Tibial artery (tissue), 4 donors: ENCODE data around the gene ATP5PD.

Source experiments
- DNase-seq, 2 donors: peaks; one replicate each; pipeline ENCODE4 v3.0.0-alpha.2; 2019
- H3K27ac ChIP-seq, 2 donors: fragments of 200-600 bp; sonication (generic) in 1 of 2; 1 replicate in 1 of 2; 2 replicates in 1 of 2; pipeline ENCODE4 v1.5.1; 2018 to 2019; ENCODE audit warnings: mild to moderate bottlenecking in 1 of 2
- H3K27me3 ChIP-seq, 2 donors: fragments of 200-600 bp; sonication (generic) in 1 of 2; one replicate each; pipeline versions ENCODE4 v1.5.1 to v1.6.0; 2016 to 2019
- H3K36me3 ChIP-seq, 3 donors: fragments of 200-600 bp; sonication (generic) in 2 of 3; one replicate each; pipeline ENCODE4 v1.5.1; 2016 to 2019; ENCODE audit warnings: mild to moderate bottlenecking in 2 of 3
- H3K4me1 ChIP-seq, 4 donors: fragments of 200-600 bp; sonication (generic) in 2 of 4; 1 replicate in 3 of 4; 2 replicates in 1 of 4; pipeline ENCODE4 v1.5.1; 2016 to 2019
- H3K4me3 ChIP-seq, 2 donors: fragments of 200-600 bp; sonication (generic) in 1 of 2; 1 replicate in 1 of 2; 2 replicates in 1 of 2; pipeline ENCODE4 v1.5.1; 2018 to 2019; ENCODE audit warnings: mild to moderate bottlenecking in 2 of 2
- H3K9me3 ChIP-seq, 3 donors: fragments of 200-600 bp; sonication (generic) in 1 of 3; one replicate each; pipeline ENCODE4 v1.5.1; 2016 to 2019
- CTCF ChIP-seq, 2 experiments: fragments of 200-600 bp in 1 of 2; fragments of 450-650 bp in 1 of 2; IDR thresholded peaks; one replicate each; pipeline ENCODE4 v1.5.1; 2017 to 2019; ENCODE audit warnings: antibody characterized with exemption in 2 of 2, mild to moderate bottlenecking in 1 of 2, moderate library complexity in 1 of 2
- intact Hi-C: fragments of 100-400 bp; cut with DNase I; formaldehyde crosslinking; loops from one replicate; pipeline ENCODE4 v1.15.0; 2023; ENCODE audit warnings: low total_unique reads

The ATP5PD gene

DNA sequence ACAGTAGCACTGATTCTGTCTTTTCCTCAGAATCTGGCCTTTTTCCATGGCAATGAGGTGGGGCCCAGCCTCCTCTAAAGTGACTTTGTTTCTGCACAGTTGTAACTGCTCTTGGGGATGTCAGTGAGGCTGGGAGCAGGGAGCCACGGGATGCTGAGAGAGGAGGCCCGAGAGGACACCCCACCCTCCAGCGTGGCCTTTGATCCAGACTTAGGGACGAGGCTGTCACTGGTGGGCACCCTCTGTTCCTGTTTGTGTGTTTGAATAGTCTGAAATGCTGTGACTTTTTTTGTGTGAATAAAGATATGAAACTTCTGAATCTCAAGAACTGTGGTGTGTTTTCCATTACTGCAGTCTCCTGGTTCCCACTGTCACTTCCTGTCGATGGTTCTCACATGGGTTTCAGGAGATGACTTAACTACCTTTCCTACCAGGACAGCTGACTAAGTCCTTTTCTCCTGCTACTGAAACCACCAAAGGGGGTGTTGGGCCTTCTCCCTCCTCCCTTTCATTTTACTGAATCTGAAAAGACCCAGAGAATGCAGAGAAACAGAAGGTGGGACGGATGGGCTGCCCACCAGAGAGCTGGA is 18.9 kb upstream of the ATP5PD start:
- TF ChIP-seq CTCF (IDR thresholded peaks at IDR 0.05): no peak

DNA sequence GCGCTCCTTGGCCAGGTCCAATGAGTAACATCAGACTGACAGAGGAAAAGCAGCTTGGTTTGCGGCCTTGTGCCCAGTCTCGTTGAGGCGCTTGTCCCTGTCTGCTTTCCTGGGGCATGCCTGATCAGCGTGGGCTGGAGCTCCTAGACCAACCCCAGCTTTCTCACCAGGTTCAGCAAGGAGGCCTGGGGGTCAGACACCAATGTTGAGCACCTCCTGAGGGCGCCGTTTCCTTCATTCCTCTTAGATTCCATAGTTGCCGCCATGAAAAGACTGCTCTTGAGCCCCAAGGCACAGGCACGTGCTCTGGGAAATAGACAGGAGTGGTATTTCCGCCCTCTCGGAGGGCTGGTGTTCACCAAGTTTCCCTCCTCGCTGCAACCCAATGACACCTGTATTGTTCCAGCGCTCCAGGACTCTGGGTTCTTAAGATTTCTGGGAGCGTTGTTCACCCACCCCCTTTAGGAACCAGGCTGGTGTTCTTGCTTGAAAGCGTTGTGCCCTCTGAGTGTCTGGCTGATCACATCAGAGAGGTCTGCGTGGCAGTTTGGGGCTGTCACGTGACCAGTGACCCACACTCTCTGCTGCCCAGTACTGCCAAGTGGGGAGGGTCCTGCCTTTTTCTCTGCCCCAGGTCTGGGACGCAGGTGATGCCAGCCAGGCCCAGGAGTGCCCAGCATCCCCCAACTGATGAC is 18.2 kb upstream of the ATP5PD start:
- Histone ChIP-seq H3K27me3 (no peaks in the 10 kb centered on the region), H3K9me3 (no peaks in the 10 kb centered on the region), H3K4me3 (no peak overlapping the region), H3K36me3 (peaks cover 19 to 59% (median 46%) of the 10 kb centered on the region in 3 donors), H3K27ac (no peak overlapping the region), H3K4me1 (peaks cover 0 to 5% (median under 1%) of the 10 kb centered on the region in 4 donors)
- TF ChIP-seq CTCF (IDR thresholded peaks at IDR 0.05): no peak
- DNase-seq: no peak
- intact Hi-C loops: no loop called here

More for the DNA sequence above, 18.9 kb upstream of the ATP5PD start:
- H3K4me3 ChIP-seq: no peak overlapping the region
- H3K36me3 ChIP-seq: peaks cover 19 to 53% (median 41%) of the 10 kb centered on the region in 3 donors
- H3K27me3 ChIP-seq: no peaks in the 10 kb centered on the region
- H3K4me1 ChIP-seq: no peaks in the 10 kb centered on the region
- no peak overlapping the region for H3K27ac ChIP-seq
- DNase-seq: no peak
- H3K9me3 ChIP-seq: no peaks in the 10 kb centered on the region
- intact Hi-C loops: no loop called here

DNA sequence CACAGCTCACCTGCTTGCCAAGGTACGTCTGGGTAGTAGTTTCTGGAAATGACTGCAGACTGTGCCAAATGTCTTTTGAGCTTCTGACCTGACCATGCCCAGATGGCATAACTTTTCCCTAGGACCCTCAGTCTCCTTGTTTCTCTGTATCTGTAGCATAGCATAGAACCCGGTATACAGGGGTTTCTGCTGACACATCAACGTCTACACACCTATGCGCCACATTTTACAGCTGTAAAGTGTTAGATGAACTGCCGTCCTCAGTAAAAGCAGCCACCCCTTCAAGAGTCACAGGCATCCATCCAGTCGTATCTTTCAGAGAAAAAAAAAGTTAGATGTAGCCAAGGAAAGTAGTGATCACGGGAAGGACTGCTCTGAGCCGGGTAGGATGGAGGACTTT is 17.7 kb upstream of the ATP5PD start:
- Histone ChIP-seq H3K9me3 (no peaks in the 10 kb centered on the region), H3K27me3 (no peaks in the 10 kb centered on the region), H3K4me1 (peaks cover 0 to 11% (median under 1%) of the 10 kb centered on the region in 4 donors), H3K4me3 (no peak overlapping the region), H3K27ac (no peak overlapping the region), H3K36me3 (peaks cover 23 to 64% (median 50%) of the 10 kb centered on the region in 3 donors)
- no peak for TF ChIP-seq CTCF (IDR thresholded peaks at IDR 0.05)
- DNase-seq: no peak
- intact Hi-C loops: no loop called here

DNA sequence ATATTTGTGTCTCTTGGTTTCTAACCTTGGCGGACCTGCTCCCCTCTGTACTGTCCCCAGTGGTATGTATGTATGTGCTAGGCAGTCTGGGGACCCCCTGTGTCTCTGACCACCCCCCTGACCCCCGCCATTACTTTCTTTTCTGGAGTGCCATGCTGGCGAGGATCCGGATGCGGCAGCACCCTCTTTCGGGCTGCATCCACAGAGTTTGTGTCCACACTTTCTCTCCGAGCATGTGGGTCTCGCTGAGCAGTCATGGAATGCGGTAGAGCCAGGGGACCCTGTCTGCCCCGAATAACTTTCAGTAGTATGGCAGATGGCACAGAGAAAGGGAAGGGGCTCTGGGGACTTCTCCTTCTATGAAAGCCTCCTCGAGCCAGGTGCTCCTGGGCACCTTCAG is 17.3 kb upstream of the ATP5PD start:
- H3K9me3 ChIP-seq: no peaks in the 10 kb centered on the region
- no peak overlapping the region for H3K4me3 ChIP-seq
- H3K27ac ChIP-seq: no peak overlapping the region
- DNase-seq: no peak
- intact Hi-C loops: no loop called here
- H3K4me1 ChIP-seq: peaks cover 0 to 11% (median under 1%) of the 10 kb centered on the region in 4 donors
- H3K36me3 ChIP-seq: peaks cover 25 to 68% (median 52%) of the 10 kb centered on the region in 3 donors
- no peaks in the 10 kb centered on the region for H3K27me3 ChIP-seq
- no peak for TF ChIP-seq CTCF (IDR thresholded peaks at IDR 0.05)

- intact Hi-C loops: no loop called here
- Histone ChIP-seq H3K9me3 (no peaks in the 10 kb centered on the region), H3K36me3 (peaks cover 25 to 68% (median 52%) of the 10 kb centered on the region in 3 donors), H3K4me1 (peaks cover 0 to 11% (median under 1%) of the 10 kb centered on the region in 4 donors), H3K27me3 (no peaks in the 10 kb centered on the region), H3K27ac (no peak overlapping the region), H3K4me3 (no peak overlapping the region)
- DNase-seq: no peak
- no peak for TF ChIP-seq CTCF (IDR thresholded peaks at IDR 0.05)
These were observed 16.9 kb upstream of the ATP5PD start for GRCh38 chr17:75063626-75064025.
